A549 (cell line): ENCODE measurements around the gene MAGEL2. TPM values are rescaled to one million over a fixed set of nuclear protein-coding genes. Genes with fewer than 3 reads are reported as not detected.

Experiments
- ATAC-seq, 2 experiments: fragments of 200-7000 bp in 1 of 2; fragments of >200 bp in 1 of 2; cut with Nextera tagmentation in 1 of 2; cut with Tn5 transposase in 1 of 2; 3 replicates each; pipeline versions ENCODE4 v1.8.0 to v1.9.1; 2018 to 2020; ENCODE audit warnings: mild to moderate bottlenecking in 1 of 2, moderate library complexity in 1 of 2
- CTCF ChIA-PET: fragments of 300-600 bp; sonication (Branson Sonifier 250); formaldehyde crosslinking; extraction: SDS; loops from one replicate; lab custom pipeline; 2021; ENCODE audit warnings: antibody characterized with exemption, inconsistent platforms; lab: Yijun Ruan, JAX
- POLR2A ChIA-PET: fragments of 350-600 bp; formaldehyde crosslinking; extraction: SDS; loops from one replicate; lab custom pipeline; 2021; ENCODE audit warnings: antibody characterized with exemption, inconsistent platforms; lab: Yijun Ruan, JAX
- DNase-seq, 2 experiments: peaks; one replicate each; pipeline versions ENCODE4 v3.0.0 to v3.0.0-alpha.2; 2011 to 2016; ENCODE audit warnings: low read depth in 1 of 2, low spot score in 1 of 2
- FAIRE-seq: peaks from 2 replicates; lab custom pipeline; 2011; peaks lifted over from hg19 to GRCh38; lab: Jason Lieb, UNC
- H3K27ac ChIP-seq, 2 experiments: fragments of >200 bp; sonication (Bioruptor Twin); formaldehyde crosslinking; 3 replicates each; pipeline ENCODE4 v1.5.1; 2016 to 2017
- H3K4me1 ChIP-seq: fragments of >200 bp; sonication (Bioruptor Twin); formaldehyde crosslinking; 3 replicates; pipeline ENCODE4 v1.6.1; 2016
- H3K4me2 ChIP-seq: fragments of >200 bp; sonication (Bioruptor Twin); formaldehyde crosslinking; 3 replicates; pipeline ENCODE4 v1.6.1; 2016
- H3K4me3 ChIP-seq: fragments of >200 bp; sonication (Bioruptor Twin); formaldehyde crosslinking; 3 replicates; pipeline ENCODE4 v1.5.1; 2016
- H3K9me3 ChIP-seq: fragments of >200 bp; sonication (Bioruptor Twin); formaldehyde crosslinking; 3 replicates; pipeline ENCODE4 v1.6.1; 2016
- BCL3 ChIP-seq: fragments of >200 bp; sonication (Bioruptor Twin); formaldehyde crosslinking; IDR thresholded peaks from 3 replicates; pipeline ENCODE4 v1.6.1; 2016
- CEBPB ChIP-seq, 2 experiments: fragments of >200 bp in 1 of 2; sonication (Bioruptor Twin) in 1 of 2; formaldehyde crosslinking in 1 of 2; IDR thresholded peaks; 2 replicates each; pipeline ENCODE4 v1.6.1; 2012 to 2016
- CHD2 ChIP-seq: fragments of 150-350 bp; IDR thresholded peaks from 2 replicates; pipeline ENCODE4 v1.6.1; 2014; ENCODE audit warnings: low read length; ENCODE audit not compliant: partially characterized antibody
- CHD4 ChIP-seq: fragments of 200-600 bp; sonication (generic); IDR thresholded peaks from 2 replicates; pipeline ENCODE4 v1.6.1; 2016; ENCODE audit warnings: antibody characterized with exemption, mild to moderate bottlenecking, borderline replicate concordance
- CTCF ChIP-seq: fragments of >200 bp; sonication (Bioruptor Twin); formaldehyde crosslinking; IDR thresholded peaks from 3 replicates; pipeline ENCODE4 v1.5.1; 2016
- E2F6 ChIP-seq: IDR thresholded peaks from 2 replicates; pipeline ENCODE4 v1.6.1; 2012; ENCODE audit warnings: low read depth, borderline replicate concordance
- ESRRA ChIP-seq: fragments of 150-350 bp; IDR thresholded peaks from 2 replicates; pipeline ENCODE4 v1.6.1; 2014; ENCODE audit warnings: mild to moderate bottlenecking, low read length, borderline replicate concordance
- GATA3 ChIP-seq: IDR thresholded peaks from 2 replicates; pipeline ENCODE4 v1.6.1; 2012; ENCODE audit warnings: borderline replicate concordance
- HOXB13 ChIP-seq: fragments of 250-450 bp; sonication (Bioruptor Pico); IDR thresholded peaks from 2 replicates; pipeline ENCODE4 v1.5.0; 2020; ENCODE audit warnings: low read depth, mild to moderate bottlenecking, moderate library complexity
- JUN ChIP-seq, 2 experiments: fragments of >200 bp; sonication (Bioruptor Twin); formaldehyde crosslinking; IDR thresholded peaks; 2 replicates in 1 of 2; 3 replicates in 1 of 2; pipeline ENCODE4 v1.6.1; 2016 to 2017
- JUNB ChIP-seq: fragments of >200 bp; sonication (Bioruptor Twin); formaldehyde crosslinking; IDR thresholded peaks from 2 replicates; pipeline ENCODE4 v1.6.1; 2016
- KDM1A ChIP-seq: fragments of 200-600 bp; sonication (generic); IDR thresholded peaks from 2 replicates; pipeline ENCODE4 v1.6.1; 2016; ENCODE audit warnings: low read depth, mild to moderate bottlenecking
- MAFK ChIP-seq: fragments of 450-650 bp; IDR thresholded peaks from 2 replicates; pipeline ENCODE4 v1.6.1; 2014; ENCODE audit not compliant: partially characterized antibody
- PBX3 ChIP-seq: IDR thresholded peaks from 2 replicates; pipeline ENCODE4 v1.6.1; 2012
- PHF8 ChIP-seq: fragments of 200-600 bp; sonication (generic); IDR thresholded peaks from 2 replicates; pipeline ENCODE4 v1.6.1; 2016; ENCODE audit warnings: low read depth, mild to moderate bottlenecking, antibody characterized with exemption, moderate library complexity, borderline replicate concordance
- POLR2AphosphoS2 ChIP-seq: conservative IDR thresholded peaks from 2 replicates; pipeline ENCODE4 v1.6.1; 2012; ENCODE audit warnings: low read length, improper control_type of control experiment, inconsistent platforms
- REST ChIP-seq: fragments of 200-600 bp; sonication (generic); IDR thresholded peaks from 2 replicates; pipeline ENCODE4 v1.6.1; 2016; ENCODE audit warnings: antibody characterized with exemption, mild to moderate bottlenecking, moderate library complexity
- RFX5 ChIP-seq: fragments of 450-650 bp; IDR thresholded peaks from 2 replicates; pipeline ENCODE4 v1.7.1; 2014; ENCODE audit warnings: antibody characterized with exemption, mild to moderate bottlenecking, moderate library complexity
- SREBF2 ChIP-seq: fragments of 450-650 bp; IDR thresholded peaks from 2 replicates; pipeline ENCODE4 v1.6.1; 2014; ENCODE audit warnings: mild to moderate bottlenecking, moderate library complexity
- TFCP2L1 ChIP-seq: fragments of 250-450 bp; sonication (Bioruptor Pico); IDR thresholded peaks from 2 replicates; pipeline ENCODE4 v1.5.0; 2021; ENCODE audit warnings: mild to moderate bottlenecking
- TP53 ChIP-seq: fragments of 250-450 bp; sonication (Bioruptor Pico); IDR thresholded peaks from 2 replicates; pipeline ENCODE4 v1.5.0; 2021; ENCODE audit warnings: mild to moderate bottlenecking, moderate library complexity
- ZFP36 ChIP-seq: fragments of 450-650 bp; IDR thresholded peaks from 2 replicates; pipeline ENCODE4 v1.6.1; 2014; ENCODE audit warnings: borderline replicate concordance; ENCODE audit not compliant: partially characterized antibody
- WGBS: methylation state at CpG from one replicate; pipeline ENCODE4 v1.1.6; 2017; ENCODE audit errors: missing lambda C conversion rate; 5-methylcytosine and 5-hydroxymethylcytosine counted together
- polyA plus RNA-seq, 4 experiments: library from polyadenylated mRNA; depleted of rRNA in 3 of 4; stranded (reverse); fragments of >200 nt; fragmentation: RNase III in 1 of 4; extraction: RNeasy Plus Mini Kit Qiagen cat#74134 plus additional on column Dnase treatment in 1 of 4; gene quantifications; 2 replicates in 3 of 4; 3 replicates in 1 of 4; pipeline ENCODE4 v1.2.3, GENCODE V29; 2011 to 2017

The MAGEL2 gene
- polyA plus RNA-seq, 2 of the 4 experiments (the other 2 are of a cell fraction), result not detected

GRCh38 chr15:23671481-23671880 is 23.8 kb upstream of the MAGEL2 start:
- CTCF ChIA-PET, result no interaction called here
- 5% methylated on average over 3 of the region's 3 CpGs for WGBS
- POLR2A ChIA-PET, result no interaction called here
- TF ChIP-seq PBX3 (no peak), GATA3 (no peak), TFCP2L1 (CRISPR knock-in tag) (no peak), CTCF (no peak), RFX5 (no peak), ZFP36 (no peak), SREBF2 (no peak), CEBPB (IDR thresholded peaks at IDR 0.05) (no peak), KDM1A (no peak)
- no peak overlapping the region for H3K4me2 ChIP-seq
- ATAC-seq, result no peak
- no peak overlapping the region for H3K4me3 ChIP-seq
- no peak for FAIRE-seq
- DNase-seq, result no peak
- H3K4me1 ChIP-seq, result no peaks in the 10 kb centered on the region
- H3K9me3 ChIP-seq, result no peaks in the 10 kb centered on the region
- no peak overlapping the region for H3K27ac ChIP-seq

GRCh38 chr15:23670970-23671369 is 23.3 kb upstream of the MAGEL2 start:
- ChIA-PET CTCF (no interaction called here), POLR2A (no interaction called here)
- Histone ChIP-seq H3K9me3 (no peaks in the 10 kb centered on the region), H3K4me2 (no peak overlapping the region), H3K27ac (no peak overlapping the region), H3K4me1 (no peaks in the 10 kb centered on the region), H3K4me3 (no peak overlapping the region)
- DNase-seq (no peak), ATAC-seq (no peak), FAIRE-seq (no peak)
- TF ChIP-seq E2F6 (no peak), MAFK (no peak), CHD4 (no peak), CEBPB (IDR thresholded peaks at IDR 0.05) (no peak), BCL3 (no peak), HOXB13 (no peak), ESRRA (no peak), JUN (IDR thresholded peaks at IDR 0.05) (no peak), REST (no peak), TP53 (CRISPR knock-in tag) (no peak), POLR2AphosphoS2 (no peak), CHD2 (no peak), JUNB (no peak), PHF8 (no peak)
- 0% methylated on average over 1 of the region's 1 CpG for WGBS
